GM12891 (cell line): ENCODE measurements around the gene SIRT3.

Experiments used
- PAX5 ChIP-seq: IDR thresholded peaks from 2 replicates; pipeline ENCODE4 v1.6.1; 2011; ENCODE audit warnings: low read length, moderate library complexity, mild to moderate bottlenecking; ENCODE audit not compliant: insufficient read depth, severe bottlenecking
- POLR2A ChIP-seq: IDR thresholded peaks from 2 replicates; pipeline ENCODE4 v1.6.1; 2011; ENCODE audit warnings: low read depth, low read length, control low read depth
- POLR2AphosphoS5 ChIP-seq: IDR thresholded peaks from 2 replicates; pipeline ENCODE4 v1.6.1; 2011; ENCODE audit warnings: low read depth, low read length, control low read depth
- POU2F2 ChIP-seq: IDR thresholded peaks from 2 replicates; pipeline ENCODE4 v1.6.1; 2011; ENCODE audit warnings: low read depth, mild to moderate bottlenecking, control low read depth, low read length, moderate library complexity
- SPI1 ChIP-seq: IDR thresholded peaks from 2 replicates; pipeline ENCODE4 v1.6.1; 2011; ENCODE audit warnings: low read depth, low read length, control low read depth
- TAF1 ChIP-seq: IDR thresholded peaks from 2 replicates; pipeline ENCODE4 v1.6.1; 2011; ENCODE audit warnings: low read depth, low read length, control low read depth

DNA sequence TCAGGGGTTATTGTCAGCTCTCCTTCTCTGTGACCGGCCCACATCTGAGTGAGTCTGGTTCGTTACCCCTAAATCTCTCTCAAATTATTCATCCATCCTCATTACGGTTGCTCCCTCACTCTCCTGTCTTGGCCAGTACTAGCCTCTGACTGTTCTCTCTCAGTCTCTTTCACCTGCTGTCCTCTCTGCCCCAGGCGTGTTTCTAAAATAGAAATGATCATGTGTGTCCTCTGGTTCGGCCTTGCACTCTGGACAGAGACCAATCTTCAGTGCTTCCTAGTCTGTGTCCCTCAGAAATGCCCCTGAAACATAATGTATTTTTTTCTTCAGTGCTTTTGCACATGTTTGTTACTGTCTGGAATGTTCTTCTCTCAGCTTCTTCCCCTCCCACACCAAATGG, 5.5 kb upstream of the SIRT3 start:
- TF ChIP-seq POLR2A = no peak
- TF ChIP-seq SPI1 = no peak
- TF ChIP-seq PAX5 = no peak
- no peak for TF ChIP-seq POLR2AphosphoS5
- no peak for TF ChIP-seq TAF1
- no peak for TF ChIP-seq POU2F2
